ENCODE data around the gene KIAA1958.

KIAA1958 gene

DNA sequence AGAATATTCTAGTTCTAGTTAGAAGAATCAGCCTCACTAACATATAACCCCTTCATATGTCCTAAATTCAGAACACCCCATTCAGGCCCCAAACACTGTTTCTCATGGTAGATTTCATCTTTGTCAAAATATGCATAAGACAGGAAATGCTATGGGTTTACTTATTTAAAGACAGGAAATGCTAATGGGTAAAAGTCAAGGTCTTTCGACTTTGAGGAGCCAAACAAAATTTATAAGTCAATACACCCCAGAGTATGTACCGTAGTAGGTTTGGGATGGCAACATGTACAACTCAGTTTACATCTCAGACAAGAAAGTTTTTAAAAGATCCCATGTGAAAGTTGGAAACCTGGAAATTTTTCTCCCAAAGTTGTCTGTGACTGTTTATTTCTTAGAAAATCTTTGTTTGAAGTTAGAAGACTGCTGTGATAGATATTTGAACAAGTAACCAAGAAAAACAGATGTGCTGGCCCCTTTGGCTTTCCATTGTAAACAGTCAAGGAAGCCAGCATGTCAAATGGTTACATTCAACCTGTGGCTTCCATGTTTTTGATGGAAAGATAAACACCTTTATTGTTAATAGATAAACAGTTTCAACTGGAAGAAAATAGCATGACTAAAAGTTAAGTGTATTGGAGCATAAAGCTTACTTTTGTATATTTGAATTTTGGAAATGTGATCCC is 129.1 kb downstream of the KIAA1958 start:
- no peak for DNase-seq

DNA sequence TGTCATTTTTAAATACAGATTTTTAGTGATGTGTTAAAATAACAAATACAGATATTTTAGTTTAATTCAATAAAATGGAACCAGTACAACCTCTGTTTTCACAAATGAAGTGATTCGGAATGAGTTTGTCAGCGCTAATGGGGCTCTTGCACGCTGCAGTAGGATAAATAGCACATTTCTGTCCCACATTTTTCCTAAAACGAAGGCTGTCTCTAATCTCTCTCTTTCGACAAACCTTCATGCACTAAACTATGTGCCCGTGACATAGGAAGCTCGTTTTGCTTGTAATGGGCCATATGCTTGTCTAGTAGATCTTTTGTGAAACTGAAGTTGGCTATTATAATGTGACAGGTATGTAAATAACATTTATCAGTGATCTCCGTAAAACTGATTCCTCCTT is 130.7 kb downstream of the KIAA1958 start:
- DNase-seq = no peak

DNA sequence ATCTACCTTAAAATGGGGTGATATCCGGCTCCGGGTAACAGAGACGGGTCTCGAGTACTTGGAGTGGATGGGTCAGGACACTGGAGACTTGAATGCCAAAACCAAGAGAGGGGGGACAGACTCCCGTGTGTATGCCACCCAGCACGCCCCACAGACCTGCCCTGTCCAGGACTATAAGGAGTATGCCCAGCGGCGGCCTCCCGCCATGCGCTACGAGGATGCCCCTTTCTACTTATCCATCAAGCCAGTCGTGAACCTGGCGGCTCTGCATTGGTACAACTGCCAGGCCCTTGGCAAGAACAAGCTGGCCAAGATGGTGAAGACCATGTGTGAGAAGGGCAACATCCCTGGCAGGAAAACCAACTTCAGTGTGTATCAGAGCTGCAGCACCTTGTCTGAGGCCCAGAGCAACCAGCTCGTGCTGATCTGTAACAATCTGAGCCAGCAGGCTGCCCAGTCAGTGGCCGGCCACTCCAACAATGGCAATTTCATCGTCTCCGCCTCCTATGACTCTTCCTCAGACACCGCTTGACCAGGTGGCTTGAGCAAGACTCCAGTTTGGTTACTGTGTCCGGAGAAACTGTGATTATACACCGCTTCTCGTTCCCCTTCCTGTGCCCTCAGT is 131.9 kb downstream of the KIAA1958 start:
- DNase-seq = no peak

DNA sequence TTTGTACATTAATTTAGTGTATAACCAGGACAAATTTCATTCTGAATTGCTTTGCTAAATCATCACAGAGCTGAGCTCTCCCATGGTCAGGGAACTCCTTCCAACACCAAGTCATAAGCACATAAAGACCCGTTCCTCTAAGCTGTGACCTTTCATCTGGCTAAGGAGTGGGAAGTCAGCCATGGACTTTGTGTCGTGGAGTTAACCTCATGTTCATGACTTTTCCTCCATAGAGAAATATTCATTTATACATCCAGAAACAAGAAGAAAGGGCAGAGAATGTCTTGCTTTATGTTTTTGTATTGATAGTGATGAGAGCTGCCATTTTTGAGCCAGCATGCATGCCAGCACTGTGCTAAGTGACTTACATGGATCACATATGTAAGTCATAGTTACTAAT is 133.8 kb downstream of the KIAA1958 start:
- no peak for DNase-seq

DNA sequence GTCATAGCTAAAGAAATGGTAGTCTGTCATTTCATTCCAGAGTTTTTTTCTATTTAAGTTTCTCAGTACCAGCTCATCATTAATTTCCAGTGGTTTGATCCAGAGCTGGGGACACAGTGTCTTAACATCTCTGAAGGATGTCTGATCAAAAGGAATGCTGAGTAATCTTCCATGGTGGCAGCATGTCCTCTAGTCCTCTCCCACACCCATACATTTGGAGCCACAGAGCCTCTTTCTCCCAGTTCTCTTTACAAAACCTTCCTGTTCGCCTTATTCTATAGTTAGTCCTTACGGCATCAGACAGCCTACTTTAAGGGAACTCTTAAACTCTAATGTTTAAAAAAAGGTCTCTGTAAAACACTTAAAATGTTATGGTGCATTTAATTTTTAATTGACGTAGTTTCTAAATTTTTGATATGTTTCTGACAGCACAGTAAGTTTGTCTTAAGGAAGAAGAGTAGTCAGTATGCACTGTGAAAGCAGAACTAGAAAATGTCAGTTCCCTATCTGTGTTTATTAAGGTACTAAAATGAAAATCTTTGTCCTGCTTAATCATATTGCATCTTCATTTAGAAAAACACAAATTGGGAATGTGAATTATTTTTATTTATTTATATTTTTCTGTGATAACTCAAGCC is 134.5 kb downstream of the KIAA1958 start:
- no peak for DNase-seq

DNA sequence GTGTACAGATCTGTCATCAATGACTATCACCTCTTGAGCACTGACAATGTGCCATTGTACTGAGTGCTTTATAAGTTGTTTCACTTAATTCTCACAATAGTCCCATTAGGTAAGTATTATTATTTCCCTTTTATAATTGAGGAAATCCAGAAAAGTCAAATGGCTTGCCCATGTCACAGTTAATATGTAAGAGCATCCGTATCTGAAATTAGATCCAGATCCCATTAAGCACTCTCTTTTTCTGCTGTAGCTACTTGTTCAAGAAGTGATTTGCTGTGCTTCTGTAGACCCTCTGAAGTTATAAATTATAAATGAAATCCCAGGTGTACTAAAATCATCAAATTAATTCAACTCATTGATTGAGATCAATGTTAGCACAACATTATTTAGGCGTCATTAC is 136.6 kb downstream of the KIAA1958 start:
- DNase-seq = no peak

DNA sequence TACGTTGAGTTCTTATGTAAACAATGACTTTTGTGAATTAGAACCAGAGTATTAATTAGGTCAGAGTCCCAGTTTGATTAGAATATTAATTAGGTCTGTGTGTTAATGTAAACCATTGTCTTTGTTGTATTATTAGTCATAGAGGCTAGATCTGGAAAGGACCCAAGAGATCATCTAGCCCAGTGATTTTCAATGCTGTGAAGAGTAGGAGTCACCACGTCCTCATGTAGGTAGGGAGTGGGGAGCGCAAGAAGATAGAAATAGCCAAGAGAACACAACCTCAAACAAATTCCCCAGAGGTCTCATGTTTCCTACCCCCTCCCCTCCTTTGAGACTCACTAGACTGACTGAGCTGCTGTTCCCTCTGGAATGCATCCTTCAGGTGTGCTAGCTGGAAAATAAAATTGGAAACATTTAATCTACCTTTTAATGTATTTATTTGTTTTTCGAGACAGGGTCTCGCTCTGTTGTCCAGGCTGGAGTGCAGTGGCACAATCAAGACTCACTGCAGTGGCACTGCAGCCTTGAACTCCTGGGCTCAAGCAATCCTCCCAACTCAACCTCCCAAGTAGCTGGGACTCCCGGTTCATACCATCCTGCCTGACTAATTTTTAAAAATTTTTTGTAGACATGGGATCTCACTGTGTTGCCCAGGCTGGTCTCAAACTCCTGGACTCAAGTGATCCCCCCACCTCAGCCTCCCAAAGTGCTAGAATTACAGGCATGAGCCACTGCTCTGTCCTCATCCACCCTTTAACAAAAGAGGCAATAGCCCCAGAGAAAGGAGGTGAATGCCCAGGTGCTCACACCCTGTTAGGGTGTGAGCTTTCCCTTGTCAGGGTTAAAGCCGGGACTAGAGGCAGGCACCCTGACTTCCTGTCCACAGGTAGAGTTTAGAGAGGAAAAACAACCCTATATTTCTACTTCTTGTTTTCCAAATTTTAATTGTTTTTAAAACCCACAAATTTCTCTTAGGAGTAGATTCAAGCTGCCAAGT is 138.4 kb downstream of the KIAA1958 start:
- no peak for DNase-seq

DNA sequence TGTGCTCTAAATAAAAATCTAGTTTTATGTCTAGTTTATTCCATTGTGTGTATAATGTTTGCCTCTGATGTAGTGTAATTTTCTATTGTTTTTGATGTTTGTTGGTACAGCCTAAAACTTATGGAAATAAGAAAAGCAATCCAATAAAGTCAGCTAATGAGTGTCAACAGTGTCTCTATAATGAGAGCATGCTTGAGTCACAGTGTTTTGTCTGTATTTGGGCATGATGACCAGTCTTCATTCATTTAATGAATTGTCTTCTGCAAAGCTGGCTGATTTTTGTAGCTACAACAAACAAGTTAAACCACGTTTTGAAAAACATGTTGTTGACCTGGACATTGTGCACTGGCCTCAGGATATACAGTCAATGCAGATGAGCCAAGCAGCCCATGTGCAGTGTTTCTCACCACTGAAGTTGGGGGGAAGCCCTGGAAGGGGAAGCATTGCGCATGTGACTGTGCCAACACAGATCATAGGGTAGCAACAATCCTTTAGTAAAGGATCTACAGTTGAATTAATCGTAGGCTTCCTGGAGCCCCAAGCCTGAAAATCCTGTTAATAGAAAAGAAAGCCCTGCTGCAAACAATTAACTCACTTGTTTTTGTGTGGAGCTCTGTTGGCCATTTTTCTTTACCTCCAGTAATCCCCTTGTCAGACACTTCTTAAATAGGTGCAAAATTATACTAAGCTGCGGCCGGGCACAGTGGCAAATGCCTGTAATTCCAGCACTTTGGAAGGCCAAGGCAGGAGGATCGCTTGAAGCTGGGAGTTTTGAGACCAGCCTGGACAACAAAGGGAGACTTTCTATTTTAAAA is 143.3 kb downstream of the KIAA1958 start:
- no peak for DNase-seq

DNA sequence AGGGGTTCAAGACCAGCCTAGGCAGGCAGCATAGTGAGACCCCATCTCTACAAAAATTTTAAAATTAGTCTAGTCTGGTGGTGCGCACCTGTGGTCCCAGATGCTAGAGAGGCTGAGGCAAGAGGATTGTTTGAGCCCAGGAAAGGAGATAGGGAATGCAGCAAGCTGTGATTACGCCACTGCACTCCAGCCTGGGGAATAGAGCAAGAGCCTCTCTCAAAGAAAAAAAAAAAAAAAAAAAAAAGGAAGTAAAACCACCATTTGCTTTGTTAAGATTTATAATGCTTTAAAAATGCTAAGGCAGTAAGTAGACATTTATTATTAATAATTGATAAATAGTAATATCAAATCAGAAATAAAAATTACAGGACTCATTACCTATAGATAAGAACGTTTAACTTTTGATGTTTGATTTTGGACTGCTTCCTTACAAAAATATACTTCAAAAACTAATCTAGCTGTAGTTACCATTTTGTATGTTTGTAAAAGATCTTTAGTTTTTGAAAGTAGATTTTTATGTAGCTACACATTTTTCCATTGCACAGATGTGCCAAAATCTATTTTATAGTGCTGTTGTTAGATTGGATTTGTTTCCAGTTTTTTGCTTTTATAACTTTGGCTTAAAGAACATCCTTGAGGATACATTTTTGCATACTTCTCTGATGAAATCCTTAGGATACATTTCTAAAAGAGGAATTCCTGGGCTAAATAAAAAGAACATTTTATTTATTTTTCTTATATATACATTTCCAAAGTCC is 144.9 kb downstream of the KIAA1958 start:
- no peak for DNase-seq

DNA sequence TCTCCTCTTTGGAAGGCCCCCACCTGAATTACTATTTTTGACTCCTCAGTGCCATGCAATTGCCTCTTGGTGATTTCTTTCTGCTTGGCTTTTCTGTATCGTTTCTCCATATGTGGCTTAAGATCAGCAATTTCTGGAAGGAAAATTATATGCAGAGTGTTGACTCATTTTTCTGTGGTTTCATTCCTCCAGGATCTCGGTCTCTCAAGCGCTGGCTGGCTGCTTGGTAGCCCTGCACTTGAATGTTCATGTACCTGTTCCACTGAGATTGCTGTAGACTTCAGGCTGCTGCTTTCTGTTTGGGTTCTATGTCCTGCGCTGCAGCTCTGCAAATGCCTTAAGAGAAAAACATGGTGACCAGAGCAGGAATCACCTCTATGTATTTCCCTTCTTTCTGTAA is 153.7 kb downstream of the KIAA1958 start:
- no peak for DNase-seq

DNA sequence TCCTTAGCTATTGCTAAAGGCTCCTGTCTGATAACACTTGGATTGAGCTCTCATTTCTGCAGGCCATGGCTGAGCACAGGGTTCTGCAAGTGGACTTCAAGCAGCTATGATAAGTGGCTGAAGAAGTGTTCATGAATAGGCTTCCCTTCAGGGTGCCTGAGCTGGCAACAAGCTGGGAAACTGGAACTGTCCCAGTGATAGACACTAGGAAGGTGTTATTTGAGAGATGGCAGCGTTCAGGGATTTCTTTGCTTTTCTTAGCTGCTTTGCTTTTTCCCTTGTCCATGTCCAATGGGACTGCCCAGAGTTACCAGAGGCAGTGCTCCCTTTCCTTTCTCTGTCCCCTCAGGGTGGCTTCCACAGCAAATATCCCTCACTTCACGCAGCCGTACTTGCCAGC is 155.5 kb downstream of the KIAA1958 start:
- no peak for DNase-seq

DNA sequence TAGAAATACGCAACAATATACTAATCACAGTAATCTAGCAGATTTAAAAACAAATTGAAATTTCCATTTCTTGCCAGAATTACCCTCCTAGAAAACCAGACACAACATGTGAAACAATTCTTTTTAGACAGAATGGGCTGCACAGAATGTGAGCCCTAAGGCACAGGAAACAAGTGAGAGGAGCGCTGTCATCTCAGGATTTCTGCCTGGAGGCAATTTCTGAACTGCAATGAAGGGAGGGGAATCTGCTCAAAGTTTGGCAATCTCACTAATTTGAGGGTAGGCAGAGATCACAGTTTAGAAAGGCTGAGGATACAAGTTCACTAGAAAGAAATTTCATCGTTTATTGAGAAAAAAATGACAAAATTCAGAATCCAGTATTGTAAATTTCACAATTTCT is 161.0 kb downstream of the KIAA1958 start:
- DNase-seq = no peak

DNA sequence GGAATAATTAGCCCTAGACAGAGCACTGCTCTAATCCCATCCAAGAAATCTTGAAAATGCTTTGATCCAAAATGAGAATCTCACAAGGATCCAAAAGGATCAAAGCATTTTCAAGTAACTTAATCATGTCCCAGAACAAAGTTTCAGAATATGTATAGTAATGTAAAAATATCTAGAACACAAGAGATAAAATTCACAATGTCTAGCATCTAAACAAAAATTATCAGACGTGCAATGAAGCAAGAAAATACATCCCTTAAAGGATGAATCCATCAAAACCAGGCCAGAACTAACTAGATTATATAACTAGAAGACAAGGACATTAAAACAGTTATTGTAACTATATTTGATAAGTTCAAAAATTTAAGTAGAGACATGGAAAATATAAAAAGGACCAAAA is 162.0 kb downstream of the KIAA1958 start:
- no peak for DNase-seq

DNA sequence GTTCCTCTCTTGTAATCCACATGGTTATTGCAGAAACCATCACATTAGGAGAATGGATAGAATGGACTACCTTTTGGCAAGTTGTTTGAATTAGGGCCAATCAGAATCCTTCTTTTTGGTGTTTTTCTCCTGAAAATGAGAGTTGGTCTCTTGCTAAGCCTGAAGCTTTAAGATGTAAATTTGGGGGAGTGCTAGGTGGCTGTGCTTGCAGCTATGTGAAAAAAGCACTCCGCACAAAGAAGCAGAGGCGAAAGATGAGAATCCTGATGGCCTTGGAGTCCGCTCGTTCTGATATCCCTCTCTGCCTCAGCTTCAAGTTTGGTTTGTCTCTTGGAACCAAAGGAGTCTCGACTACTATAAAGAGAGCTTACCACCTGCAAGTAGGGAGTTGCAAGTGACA is 167.7 kb downstream of the KIAA1958 start:
- no peak for DNase-seq

DNA sequence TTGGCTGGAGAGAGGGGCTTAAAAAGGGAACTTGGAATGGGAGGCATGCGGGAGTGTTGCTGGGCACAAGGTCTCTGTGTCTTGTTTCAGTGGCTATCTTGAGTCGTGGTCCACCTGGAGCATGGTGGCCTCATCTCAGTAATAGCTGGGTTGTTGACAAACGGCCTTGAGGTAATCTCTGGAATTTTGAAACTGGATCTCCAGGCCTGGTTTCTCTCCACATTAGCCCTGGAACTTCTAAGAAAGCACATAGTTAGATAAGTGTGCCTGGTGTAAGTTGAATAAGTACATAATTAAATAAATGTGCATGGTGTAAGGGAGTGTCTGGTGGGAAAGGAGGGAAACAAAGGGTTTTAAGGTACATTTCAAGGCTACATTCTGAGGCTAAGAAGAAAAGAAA is 169.0 kb downstream of the KIAA1958 start:
- no peak for DNase-seq

DNA sequence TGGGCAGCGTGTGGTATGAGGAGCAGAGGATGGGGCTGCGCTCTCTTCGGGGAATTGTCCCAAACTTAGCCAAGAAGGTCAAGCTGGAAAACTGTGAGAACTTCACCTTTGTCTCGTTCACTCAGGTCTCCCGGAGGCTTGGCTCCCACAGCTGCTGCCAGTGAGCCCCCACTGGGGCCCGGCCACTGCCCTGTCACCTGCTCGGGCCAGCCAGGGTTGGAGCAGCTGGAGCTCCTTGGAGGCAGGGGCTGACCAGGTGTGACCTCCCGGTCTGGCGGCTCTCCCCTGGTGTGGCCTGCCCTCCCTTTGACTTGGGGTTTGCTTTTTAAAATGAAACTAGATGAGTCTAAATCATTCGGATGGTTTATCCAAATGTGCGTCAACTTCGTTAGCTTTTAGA is 173.3 kb downstream of the KIAA1958 start:
- no peak for DNase-seq

DNA sequence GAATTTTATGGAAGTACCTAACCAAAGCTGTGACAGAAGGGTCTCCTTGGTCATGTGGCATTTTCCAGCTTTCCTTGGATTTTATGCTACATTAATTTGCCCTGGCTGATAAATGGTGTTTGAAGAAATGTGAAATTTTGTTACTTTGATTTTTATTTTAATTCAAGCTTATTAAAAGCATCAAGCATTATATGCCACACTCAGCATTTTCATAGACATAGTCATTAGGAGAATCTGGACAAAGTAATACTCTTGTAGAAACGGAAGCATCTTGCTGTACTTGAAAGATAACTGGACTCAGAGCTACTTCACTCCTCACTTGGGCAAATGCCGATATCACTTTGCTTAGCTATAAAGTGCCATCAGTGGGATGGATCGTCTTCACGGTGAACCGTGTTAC is 177.1 kb downstream of the KIAA1958 start:
- DNase-seq = no peak

DNA sequence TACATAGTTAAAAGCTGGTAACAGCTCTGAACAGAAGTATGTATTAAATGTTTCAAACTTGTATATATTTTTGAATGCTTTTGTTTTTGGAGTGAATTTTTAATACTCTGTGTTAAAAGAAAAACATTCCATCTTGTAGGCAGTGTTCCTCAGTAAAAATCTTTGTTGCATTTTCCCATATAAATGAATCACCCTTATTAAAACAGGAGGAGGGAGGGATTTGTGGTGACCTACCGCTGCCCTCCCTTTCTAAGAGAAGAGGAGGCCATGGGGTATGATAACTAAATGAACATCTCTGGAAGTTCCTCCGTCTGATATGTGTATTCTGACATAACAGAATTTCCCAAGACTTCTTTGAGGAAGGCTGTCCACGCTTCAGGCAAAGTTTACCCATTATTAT is 177.9 kb downstream of the KIAA1958 start:
- no peak for DNase-seq

DNA sequence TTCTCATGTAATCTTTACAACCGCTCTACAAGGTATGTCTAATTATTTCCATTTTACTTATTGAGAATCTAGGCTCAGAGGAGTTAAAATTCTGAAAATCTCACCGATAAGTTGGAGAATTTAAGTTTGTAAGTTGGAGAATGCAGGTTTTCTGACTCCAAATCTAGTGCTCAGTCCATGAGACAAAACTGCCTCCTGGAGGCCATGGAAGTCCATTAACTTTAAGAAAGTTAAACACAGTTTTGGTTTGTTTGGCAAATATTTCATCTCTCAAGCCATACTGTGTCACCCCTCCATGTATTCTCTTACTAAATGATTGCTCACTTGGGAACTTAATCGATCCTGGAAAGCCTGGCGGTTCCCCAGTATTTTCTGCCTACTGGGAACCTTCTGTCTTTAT is 178.7 kb downstream of the KIAA1958 start:
- no peak for DNase-seq

DNA sequence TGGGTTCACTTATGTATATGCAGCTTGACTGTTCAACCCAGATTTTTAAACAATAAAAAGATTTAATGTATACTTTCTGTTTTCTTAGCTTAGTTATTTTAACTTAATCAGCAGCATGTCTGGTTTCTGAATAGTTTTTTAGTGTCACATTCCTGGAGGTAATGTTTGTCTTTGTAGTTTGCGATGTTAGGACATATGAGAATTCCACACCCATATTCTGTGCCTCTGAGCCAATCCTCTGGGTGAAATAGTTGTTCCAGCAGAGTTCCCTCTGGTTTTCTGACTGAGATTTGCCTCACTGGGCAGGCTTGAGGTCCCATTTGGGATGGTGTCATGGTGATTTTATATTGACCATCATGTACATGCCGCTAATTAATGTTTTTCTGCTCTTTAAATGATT is 182.7 kb downstream of the KIAA1958 start:
- DNase-seq = no peak

DNA sequence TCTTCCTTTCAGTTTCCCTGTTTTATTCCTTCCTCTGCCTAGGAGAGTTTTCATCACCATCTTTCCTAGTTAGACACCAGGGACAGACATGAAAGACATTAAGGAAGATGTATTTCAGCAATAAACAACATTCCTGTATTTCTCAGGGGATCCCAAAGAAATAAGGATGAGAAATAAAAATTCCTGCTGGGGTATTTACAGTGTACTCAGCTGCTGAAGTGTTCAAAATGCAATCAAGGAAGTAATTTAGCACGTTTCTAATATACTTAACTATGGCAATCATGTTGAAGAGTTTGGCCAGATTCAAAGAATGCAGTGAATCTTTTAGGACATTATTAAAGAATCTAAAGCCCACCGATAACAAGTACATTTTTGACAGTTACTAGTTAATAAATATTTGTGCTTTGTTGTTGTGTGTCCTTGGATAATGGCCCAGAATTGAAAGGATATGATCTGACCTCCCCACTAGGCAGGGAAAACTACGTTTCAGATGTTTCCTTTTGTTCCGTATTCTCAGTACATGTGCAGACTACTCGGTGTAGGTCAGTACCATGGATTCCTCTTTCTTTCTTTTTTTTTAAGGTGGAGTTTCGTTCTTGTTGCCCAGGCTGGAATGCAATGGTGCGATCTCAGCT is 184.5 kb downstream of the KIAA1958 start:
- DNase-seq = no peak
